Right atrium auricular region (tissue), 2 donors: ENCODE data around the gene HS3ST3A1. TPM values are rescaled to one million over a fixed set of nuclear protein-coding genes. Genes with fewer than 3 reads are reported as not detected.
A peak's percentile ranks its signal among the peaks of the same experiment; 100 is the strongest.

Experiments used
- DNase-seq: peaks from one replicate; pipeline ENCODE4 v3.0.0-alpha.2; 2019; ENCODE audit warnings: low spot score
- H3K27ac ChIP-seq, 2 donors: fragments of 200-600 bp; sonication (generic); 1 replicate in 1 of 2; 2 replicates in 1 of 2; pipeline ENCODE4 v1.5.1; 2016 to 2019
- H3K27me3 ChIP-seq, 2 donors: fragments of 200-600 bp; sonication (generic); one replicate each; pipeline versions ENCODE4 v1.5.1 to v1.6.0; 2017 to 2019
- H3K36me3 ChIP-seq: fragments of 200-600 bp; sonication (generic); one replicate; pipeline ENCODE4 v1.5.1; 2016
- H3K4me1 ChIP-seq, 2 donors: fragments of 200-600 bp; sonication (generic); one replicate each; pipeline versions ENCODE4 v1.5.1 to v1.6.0; 2017 to 2019
- H3K4me3 ChIP-seq, 2 donors: fragments of 200-600 bp; sonication (generic); 1 replicate in 1 of 2; 2 replicates in 1 of 2; pipeline ENCODE4 v1.5.1; 2017 to 2019; ENCODE audit warnings: mild to moderate bottlenecking in 1 of 2, moderate library complexity in 1 of 2
- H3K9me3 ChIP-seq, 2 donors: fragments of 200-600 bp; sonication (generic); one replicate each; pipeline ENCODE4 v1.5.1; 2019
- total RNA-seq, 2 donors: library from RNA; depleted of rRNA; stranded (reverse); fragments of >200 nt; gene quantifications; one replicate each; pipeline ENCODE4 v1.1.0, GENCODE V29; 2016
- TF ChIP-seq, protein P1 (sequence below), 2 donors: fragments of 200-600 bp; sonication (generic); IDR thresholded peaks; one replicate each; pipeline ENCODE4 v1.5.1; 2019; ENCODE audit warnings: antibody characterized with exemption in 2 of 2

Gene HS3ST3A1
- total RNA-seq, 2 donors from 2014 or later, result 5.6 TPM; not detected in 1

DNA sequence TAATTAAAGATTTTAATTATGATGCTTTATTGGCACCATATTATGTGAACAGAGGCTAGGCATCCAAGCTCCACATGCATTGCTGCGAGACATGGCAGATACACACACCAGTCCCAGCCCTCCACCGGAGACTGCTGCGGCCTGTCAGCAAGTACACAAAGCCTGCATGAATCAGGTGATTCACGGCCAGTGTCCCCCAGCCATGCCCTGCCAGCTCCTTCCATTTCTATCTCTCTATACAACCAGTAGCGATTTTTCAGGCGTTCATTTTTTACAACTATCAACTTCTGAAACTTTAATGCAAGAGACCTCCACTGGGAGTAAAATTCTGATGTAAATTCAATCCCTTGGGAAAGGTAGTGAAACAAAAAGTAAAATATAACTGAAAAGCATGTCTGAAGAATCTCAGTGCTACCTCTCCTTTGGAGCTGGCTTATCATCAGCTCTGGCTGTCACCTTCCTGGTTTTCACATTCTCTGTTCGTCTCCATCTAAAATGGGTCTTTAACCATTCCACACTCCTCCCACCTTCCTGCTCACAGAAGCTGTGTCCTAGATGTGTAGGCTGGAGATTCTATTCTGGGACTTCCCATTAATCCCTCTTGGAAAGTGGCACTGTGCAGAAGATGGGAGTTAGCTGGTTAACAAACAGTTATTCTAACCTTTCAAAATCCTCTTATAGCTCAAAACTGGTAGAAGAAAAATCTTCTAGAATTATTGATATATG lies 32.2 kb downstream of the HS3ST3A1 start:
- H3K36me3 ChIP-seq, result no peaks in the 10 kb centered on the region
- TF ChIP-seq, protein P1, sequence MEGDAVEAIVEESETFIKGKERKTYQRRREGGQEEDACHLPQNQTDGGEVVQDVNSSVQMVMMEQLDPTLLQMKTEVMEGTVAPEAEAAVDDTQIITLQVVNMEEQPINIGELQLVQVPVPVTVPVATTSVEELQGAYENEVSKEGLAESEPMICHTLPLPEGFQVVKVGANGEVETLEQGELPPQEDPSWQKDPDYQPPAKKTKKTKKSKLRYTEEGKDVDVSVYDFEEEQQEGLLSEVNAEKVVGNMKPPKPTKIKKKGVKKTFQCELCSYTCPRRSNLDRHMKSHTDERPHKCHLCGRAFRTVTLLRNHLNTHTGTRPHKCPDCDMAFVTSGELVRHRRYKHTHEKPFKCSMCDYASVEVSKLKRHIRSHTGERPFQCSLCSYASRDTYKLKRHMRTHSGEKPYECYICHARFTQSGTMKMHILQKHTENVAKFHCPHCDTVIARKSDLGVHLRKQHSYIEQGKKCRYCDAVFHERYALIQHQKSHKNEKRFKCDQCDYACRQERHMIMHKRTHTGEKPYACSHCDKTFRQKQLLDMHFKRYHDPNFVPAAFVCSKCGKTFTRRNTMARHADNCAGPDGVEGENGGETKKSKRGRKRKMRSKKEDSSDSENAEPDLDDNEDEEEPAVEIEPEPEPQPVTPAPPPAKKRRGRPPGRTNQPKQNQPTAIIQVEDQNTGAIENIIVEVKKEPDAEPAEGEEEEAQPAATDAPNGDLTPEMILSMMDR (IDR thresholded peaks at IDR 0.05), result no peak
- H3K27me3 ChIP-seq, result no peaks in the 10 kb centered on the region
- no peak for DNase-seq
- H3K4me1 ChIP-seq, result no peaks in the 10 kb centered on the region
- no peak overlapping the region for H3K4me3 ChIP-seq
- no peak overlapping the region for H3K27ac ChIP-seq
- H3K9me3 ChIP-seq, result peaks cover 0 to 11% of the 10 kb centered on the region in 2 donors

DNA sequence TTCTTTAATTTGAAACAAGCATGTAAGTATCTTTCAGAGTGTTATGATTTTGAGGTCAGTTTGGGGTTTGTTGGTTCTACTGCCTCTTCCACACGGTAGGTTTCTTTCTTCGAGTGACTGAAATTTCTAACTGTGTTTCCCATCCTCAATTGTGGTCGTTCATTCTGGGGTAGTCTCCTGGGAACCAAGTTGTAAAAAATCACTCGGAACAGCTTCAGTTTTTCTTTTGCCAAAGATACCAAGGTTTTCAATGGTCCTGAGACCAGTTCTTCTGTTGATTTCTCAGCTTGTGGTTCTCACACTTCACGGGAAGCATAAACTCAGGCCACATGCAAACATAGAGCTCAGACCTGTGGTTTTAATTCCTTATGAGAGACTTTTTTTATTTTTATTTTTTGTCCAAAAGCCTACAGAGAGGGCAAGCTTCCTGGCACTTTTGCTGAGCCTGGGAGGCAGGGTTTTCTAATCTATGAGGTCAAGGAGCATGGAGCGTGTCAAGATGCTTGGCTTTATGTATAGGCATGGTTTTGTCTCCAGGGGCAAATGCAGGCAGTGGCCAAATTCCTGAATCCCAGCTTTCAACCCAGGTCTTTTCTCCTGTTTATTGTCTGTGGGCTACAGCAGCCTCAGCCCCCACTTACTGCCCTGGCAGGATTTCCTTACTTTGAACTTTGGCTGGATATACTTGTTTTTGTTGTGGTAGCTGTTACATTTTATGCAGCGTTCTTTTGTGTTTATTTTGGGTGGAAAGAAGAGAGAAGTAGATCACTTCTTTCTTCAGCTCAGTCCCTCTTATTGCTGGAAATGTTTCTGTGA lies 32.9 kb downstream of the HS3ST3A1 start:
- no peaks in the 10 kb centered on the region for H3K4me1 ChIP-seq
- no peaks in the 10 kb centered on the region for H3K36me3 ChIP-seq
- no peak overlapping the region for H3K27ac ChIP-seq
- H3K27me3 ChIP-seq, result no peaks in the 10 kb centered on the region
- peaks cover 0 to 11% of the 10 kb centered on the region in 2 donors for H3K9me3 ChIP-seq
- no peak for DNase-seq
- no peak overlapping the region for H3K4me3 ChIP-seq
- TF ChIP-seq, protein P1 (IDR thresholded peaks at IDR 0.05), result no peak

DNA sequence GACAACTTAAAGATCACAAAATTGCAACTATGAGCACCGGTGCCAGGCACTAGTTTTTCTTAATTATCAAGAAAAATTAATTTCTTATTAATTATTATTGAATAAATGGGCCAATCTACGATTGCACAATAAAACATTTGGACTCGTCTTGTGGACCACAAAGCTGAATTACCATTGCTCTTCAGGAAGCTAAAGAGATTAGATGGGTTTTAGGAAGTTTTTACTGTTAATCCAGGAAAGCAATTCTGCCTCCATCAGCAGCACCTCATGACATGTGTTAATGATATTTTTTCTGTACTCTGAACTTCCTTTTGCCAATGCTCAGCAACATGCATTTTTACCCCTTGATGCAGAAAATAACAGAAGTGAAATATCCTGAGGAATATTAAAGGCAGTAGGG lies 37.9 kb downstream of the HS3ST3A1 start:
- peaks cover 0 to 11% of the 10 kb centered on the region in 2 donors for H3K9me3 ChIP-seq
- TF ChIP-seq, protein P1 (IDR thresholded peaks at IDR 0.05), result no peak

GRCh38 chr17:13562271-13562800 lies 39.4 kb downstream of the HS3ST3A1 start:
- H3K4me1 ChIP-seq, result no peaks in the 10 kb centered on the region
- no peak overlapping the region for H3K27ac ChIP-seq
- peak; percentile 62 for DNase-seq
- TF ChIP-seq, protein P1 (IDR thresholded peaks at IDR 0.05), result no peak
- H3K36me3 ChIP-seq, result no peaks in the 10 kb centered on the region
- H3K4me3 ChIP-seq, result no peak overlapping the region
- no peaks in the 10 kb centered on the region for H3K27me3 ChIP-seq
- peaks cover 0 to 10% of the 10 kb centered on the region in 2 donors for H3K9me3 ChIP-seq

More for the DNA sequence above, 37.9 kb downstream of the HS3ST3A1 start:
- Histone ChIP-seq H3K27ac (no peak overlapping the region), H3K27me3 (no peaks in the 10 kb centered on the region), H3K4me1 (no peaks in the 10 kb centered on the region), H3K4me3 (no peak overlapping the region), H3K36me3 (no peaks in the 10 kb centered on the region)
- DNase-seq, result no peak

DNA sequence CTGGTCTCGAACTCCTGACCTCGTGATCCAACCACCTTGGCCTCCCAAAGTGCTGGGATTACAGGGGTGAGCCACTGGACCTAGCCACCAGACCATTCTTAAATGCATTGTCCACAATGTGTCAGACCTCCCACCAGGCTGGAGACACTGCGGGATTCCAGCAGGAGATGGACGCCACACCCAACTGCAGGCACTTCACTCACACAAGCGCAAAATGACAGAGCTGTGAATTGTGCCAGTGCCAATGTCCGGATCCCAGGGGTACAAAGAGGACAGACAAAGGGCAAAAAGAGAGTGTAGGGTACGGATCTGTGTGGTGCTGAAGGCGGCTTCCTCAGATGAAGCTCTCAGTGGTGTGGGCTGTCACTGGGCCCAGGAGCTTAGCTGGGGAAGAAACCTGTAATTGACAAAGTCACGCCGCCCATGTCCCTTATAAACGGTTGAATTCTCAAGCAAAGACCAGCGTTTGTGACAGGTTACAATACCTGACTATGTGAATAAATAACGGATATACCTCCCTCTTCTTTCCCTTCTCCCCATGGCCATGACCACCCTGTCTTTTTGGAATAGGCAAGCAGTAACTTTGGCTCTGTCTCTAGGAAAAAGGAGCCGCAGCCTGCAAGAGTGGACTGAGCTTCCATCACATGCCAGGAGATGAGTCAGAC lies 40.0 kb downstream of the HS3ST3A1 start:
- Histone ChIP-seq H3K27ac (no peak overlapping the region), H3K4me3 (no peak overlapping the region), H3K27me3 (no peaks in the 10 kb centered on the region), H3K4me1 (no peaks in the 10 kb centered on the region), H3K9me3 (peaks cover 0 to 4% of the 10 kb centered on the region in 2 donors), H3K36me3 (no peaks in the 10 kb centered on the region)
- TF ChIP-seq, protein P1 (IDR thresholded peaks at IDR 0.05), result no peak
- DNase-seq, result no peak
